H9 (cell line): ENCODE measurements around the gene IFT25. TPM values are rescaled to one million over a fixed set of nuclear protein-coding genes. Genes with fewer than 3 reads are reported as not detected.

Experiments used
- DNase-seq: peaks from one replicate; pipeline ENCODE4 v3.0.0-alpha.2; 2017
- H2AFZ ChIP-seq: one replicate; pipeline ENCODE4 v1.6.1; 2013; ENCODE audit warnings: mild to moderate bottlenecking, low read length, control low read depth, moderate library complexity
- H2AK5ac ChIP-seq: 2 replicates; pipeline ENCODE4 v1.6.1; 2013; ENCODE audit warnings: low read length, control low read depth, mixed read lengths; ENCODE audit not compliant: insufficient read length
- H2BK120ac ChIP-seq: one replicate; pipeline ENCODE4 v1.6.1; 2013; ENCODE audit warnings: low read depth, mild to moderate bottlenecking, low read length, control low read depth, inconsistent platforms; ENCODE audit not compliant: poor library complexity, severe bottlenecking
- H2BK12ac ChIP-seq: 2 replicates; pipeline ENCODE4 v1.6.1; 2013; ENCODE audit warnings: low read length, control low read depth, mixed read lengths, low read depth; ENCODE audit not compliant: insufficient read length
- H2BK15ac ChIP-seq: 2 replicates; pipeline ENCODE4 v1.6.1; 2013; ENCODE audit warnings: low read depth, low read length, control low read depth
- H2BK20ac ChIP-seq: one replicate; pipeline ENCODE4 v1.6.1; 2013; ENCODE audit warnings: low read depth, mild to moderate bottlenecking, low read length, control low read depth, inconsistent platforms; ENCODE audit not compliant: poor library complexity, severe bottlenecking
- H2BK5ac ChIP-seq: 2 replicates; pipeline ENCODE4 v1.6.1; 2013; ENCODE audit warnings: low read length, control low read depth, mixed read lengths; ENCODE audit not compliant: insufficient read length
- H3K14ac ChIP-seq: 2 replicates; pipeline ENCODE4 v1.6.1; 2013; ENCODE audit warnings: low read length, control low read depth; ENCODE audit not compliant: insufficient read depth
- H3K18ac ChIP-seq: 2 replicates; pipeline ENCODE4 v1.6.1; 2013; ENCODE audit warnings: low read depth, mild to moderate bottlenecking, mixed read lengths, low read length, control low read depth; ENCODE audit not compliant: insufficient read length
- H3K23ac ChIP-seq: 2 replicates; pipeline ENCODE4 v1.6.1; 2013; ENCODE audit warnings: low read length, control low read depth, mixed read lengths, low read depth; ENCODE audit not compliant: insufficient read length
- H3K23me2 ChIP-seq: 2 replicates; pipeline ENCODE4 v1.6.1; 2013; ENCODE audit warnings: low read depth, mild to moderate bottlenecking, mixed read lengths, low read length, control low read depth; ENCODE audit not compliant: insufficient read length, poor library complexity, severe bottlenecking
- H3K27ac ChIP-seq: 2 replicates; pipeline ENCODE4 v1.5.1; 2013; ENCODE audit warnings: low read length, control low read depth, mixed read lengths, low read depth; ENCODE audit not compliant: insufficient read length
- H3K27me3 ChIP-seq: 2 replicates; pipeline ENCODE4 v1.6.1; 2013; ENCODE audit warnings: low read length, control low read depth, inconsistent platforms; ENCODE audit not compliant: insufficient read depth
- H3K4ac ChIP-seq: 2 replicates; pipeline ENCODE4 v1.6.1; 2013; ENCODE audit warnings: low read depth, mild to moderate bottlenecking, control low read depth, inconsistent platforms, low read length, moderate library complexity
- H3K4me1 ChIP-seq: 2 replicates; pipeline ENCODE4 v1.6.1; 2013; ENCODE audit warnings: low read length, control low read depth, inconsistent platforms; ENCODE audit not compliant: insufficient read depth
- H3K4me2 ChIP-seq: 2 replicates; pipeline ENCODE4 v1.6.1; 2013; ENCODE audit warnings: low read length, control low read depth, mixed read lengths; ENCODE audit not compliant: insufficient read length, insufficient read depth
- H3K56ac ChIP-seq: 2 replicates; pipeline ENCODE4 v1.6.1; 2013; ENCODE audit warnings: low read depth, mild to moderate bottlenecking, mixed read lengths, low read length, control low read depth; ENCODE audit not compliant: insufficient read length
- H3K79me1 ChIP-seq: 2 replicates; pipeline ENCODE4 v1.6.1; 2013; ENCODE audit warnings: low read depth, mild to moderate bottlenecking, moderate library complexity, low read length, control low read depth, inconsistent platforms; ENCODE audit not compliant: insufficient read depth, poor library complexity, severe bottlenecking
- H3K79me2 ChIP-seq: 2 replicates; pipeline ENCODE4 v1.6.1; 2013; ENCODE audit warnings: low read length, control low read depth, inconsistent platforms; ENCODE audit not compliant: insufficient read depth
- H3K9ac ChIP-seq: 2 replicates; pipeline ENCODE4 v1.6.1; 2013; ENCODE audit warnings: low read length, control low read depth, mixed read lengths; ENCODE audit not compliant: insufficient read length; ENCODE audit errors: extremely low read depth
- H3K9me3 ChIP-seq: one replicate; pipeline ENCODE4 v1.6.1; 2013; ENCODE audit warnings: low read depth, low read length, inconsistent platforms; ENCODE audit not compliant: control insufficient read depth
- H3T11ph ChIP-seq: one replicate; pipeline ENCODE4 v1.6.1; 2013; ENCODE audit warnings: mild to moderate bottlenecking, low read length, control low read depth, inconsistent platforms
- H4K20me1 ChIP-seq: one replicate; pipeline ENCODE4 v1.6.1; 2013; ENCODE audit not compliant: control insufficient read depth, insufficient read length, insufficient read depth
- H4K5ac ChIP-seq: 2 replicates; pipeline ENCODE4 v1.6.1; 2013; ENCODE audit warnings: low read depth, mild to moderate bottlenecking, mixed read lengths, low read length, control low read depth; ENCODE audit not compliant: insufficient read length
- H4K8ac ChIP-seq: replicated peaks from 2 replicates; pipeline ENCODE4 v1.6.1; 2013; ENCODE audit warnings: low read length, control low read depth, mixed read lengths, low read depth; ENCODE audit not compliant: insufficient read length
- H4K91ac ChIP-seq: 2 replicates; pipeline ENCODE4 v1.6.1; 2013; ENCODE audit warnings: low read depth, mild to moderate bottlenecking, moderate library complexity, mixed read lengths, low read length, control low read depth; ENCODE audit not compliant: insufficient read length
- H3K27ac Mint-ChIP-seq, 3 experiments: 2 replicates in 2 of 3; 3 replicates in 1 of 3; pipeline ENCODE4 v1.8.0; 2020 to 2021; ENCODE audit warnings: mixed read lengths in 3 of 3, mild to moderate bottlenecking in 1 of 3, moderate library complexity in 1 of 3
- H3K27me3 Mint-ChIP-seq: 2 replicates; pipeline ENCODE4 v1.8.0; 2021; ENCODE audit warnings: low read depth, mild to moderate bottlenecking, moderate library complexity, mixed read lengths
- H3K36me3 Mint-ChIP-seq, 3 experiments: 2 replicates in 2 of 3; 3 replicates in 1 of 3; pipeline ENCODE4 v1.8.0; 2020 to 2021; ENCODE audit warnings: low read depth in 3 of 3, mixed read lengths in 3 of 3; ENCODE audit not compliant: insufficient read depth in 1 of 3
- H3K4me1 Mint-ChIP-seq, 2 experiments: 2 replicates each; pipeline ENCODE4 v1.8.0; 2020; ENCODE audit warnings: mixed read lengths in 2 of 2
- H3K4me3 Mint-ChIP-seq, 2 experiments: 2 replicates in 1 of 2; 3 replicates in 1 of 2; pipeline ENCODE4 v1.8.0; 2020 to 2021; ENCODE audit warnings: mild to moderate bottlenecking in 2 of 2, mixed read lengths in 2 of 2, moderate library complexity in 1 of 2
- H3K9me3 Mint-ChIP-seq, 2 experiments: 2 replicates in 1 of 2; 3 replicates in 1 of 2; pipeline ENCODE4 v1.8.0; 2020; ENCODE audit warnings: mild to moderate bottlenecking in 2 of 2, mixed read lengths in 2 of 2, moderate library complexity in 1 of 2
- whole genome bisulfite sequencing: extraction: QIAGEN DNeasy Blood & Tissue Kit; methylation state at CpG from one replicate; pipeline ENCODE4 v1.1.7; 2013; ENCODE audit warnings: missing lambda C conversion rate, low lambda C conversion rate, mixed read lengths; ENCODE audit not compliant: insufficient read length; ENCODE audit errors: extremely low coverage; 5-methylcytosine and 5-hydroxymethylcytosine counted together
- total RNA-seq: library from RNA; stranded (reverse); gene quantifications from 2 replicates; pipeline ENCODE4 v1.2.1, GENCODE V29; 2021
- TF ChIP-seq, protein P1 (sequence below): fragments of 200-600 bp; sonication (generic); conservative IDR thresholded peaks from 3 replicates; pipeline ENCODE4 v1.8.0; 2021; ENCODE audit warnings: antibody characterized with exemption, mild to moderate bottlenecking

Gene IFT25
- total RNA-seq, 1 experiment from 2014 or later: 36.8 TPM

DNA sequence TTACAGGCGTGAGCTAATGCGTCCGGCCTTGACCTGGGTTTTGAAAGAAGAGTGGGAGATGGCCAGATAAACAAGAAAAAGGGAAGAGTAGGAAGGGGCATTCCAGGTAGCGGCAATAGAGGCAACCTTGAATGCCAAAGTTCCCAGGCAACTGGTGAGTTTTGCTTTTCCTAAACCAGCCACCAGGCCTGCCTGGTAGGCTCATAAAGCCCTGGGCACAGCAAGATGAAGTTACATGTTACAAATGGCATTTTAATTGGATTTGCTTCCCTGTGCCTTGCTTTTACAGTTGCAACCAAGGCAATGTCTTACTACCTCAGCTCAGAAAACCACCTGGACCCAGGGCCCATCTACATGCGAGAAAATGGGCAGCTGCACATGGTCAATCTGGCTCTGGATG is 6.2 kb upstream of the IFT25 start:
- peaks cover 5% of the 10 kb centered on the region for H3K4me1 ChIP-seq
- H3K27ac ChIP-seq: no peak overlapping the region
- H3K9ac ChIP-seq: no peak overlapping the region
- no peak overlapping the region for H2AFZ ChIP-seq
- TF ChIP-seq, protein P1, sequence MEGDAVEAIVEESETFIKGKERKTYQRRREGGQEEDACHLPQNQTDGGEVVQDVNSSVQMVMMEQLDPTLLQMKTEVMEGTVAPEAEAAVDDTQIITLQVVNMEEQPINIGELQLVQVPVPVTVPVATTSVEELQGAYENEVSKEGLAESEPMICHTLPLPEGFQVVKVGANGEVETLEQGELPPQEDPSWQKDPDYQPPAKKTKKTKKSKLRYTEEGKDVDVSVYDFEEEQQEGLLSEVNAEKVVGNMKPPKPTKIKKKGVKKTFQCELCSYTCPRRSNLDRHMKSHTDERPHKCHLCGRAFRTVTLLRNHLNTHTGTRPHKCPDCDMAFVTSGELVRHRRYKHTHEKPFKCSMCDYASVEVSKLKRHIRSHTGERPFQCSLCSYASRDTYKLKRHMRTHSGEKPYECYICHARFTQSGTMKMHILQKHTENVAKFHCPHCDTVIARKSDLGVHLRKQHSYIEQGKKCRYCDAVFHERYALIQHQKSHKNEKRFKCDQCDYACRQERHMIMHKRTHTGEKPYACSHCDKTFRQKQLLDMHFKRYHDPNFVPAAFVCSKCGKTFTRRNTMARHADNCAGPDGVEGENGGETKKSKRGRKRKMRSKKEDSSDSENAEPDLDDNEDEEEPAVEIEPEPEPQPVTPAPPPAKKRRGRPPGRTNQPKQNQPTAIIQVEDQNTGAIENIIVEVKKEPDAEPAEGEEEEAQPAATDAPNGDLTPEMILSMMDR: no peak
- H3K79me1 ChIP-seq: no peaks in the 10 kb centered on the region
- H3T11ph ChIP-seq: no peak overlapping the region
- no peaks in the 10 kb centered on the region; the same call in 1 of the 2 replicates for H3K79me2 ChIP-seq
- H3K56ac ChIP-seq: no peak overlapping the region
- no peak overlapping the region for H3K4ac ChIP-seq
- H3K4me3 Mint-ChIP-seq: no peak overlapping the region
- H3K23ac ChIP-seq: no peak overlapping the region
- H3K4me1 Mint-ChIP-seq: peaks cover 47 to 49% of the 10 kb centered on the region in 2 experiments
- no CpG with 5 or more reads among the region's 5 CpGs for WGBS
- peaks cover 8 to 45% (median 33%) of the 10 kb centered on the region in 3 experiments for H3K36me3 Mint-ChIP-seq
- H3K18ac ChIP-seq: no peak overlapping the region
- no peak for DNase-seq
- H4K8ac ChIP-seq: no peak overlapping the region
- H3K9me3 ChIP-seq: no peaks in the 10 kb centered on the region
- H3K14ac ChIP-seq: no peak overlapping the region
- no peak overlapping the region for H4K91ac ChIP-seq
- no peaks in the 10 kb centered on the region for H3K27me3 ChIP-seq
- no peaks in the 10 kb centered on the region; the same call in none of the 2 replicates for H3K27me3 Mint-ChIP-seq
- no peaks in the 10 kb centered on the region for H4K20me1 ChIP-seq
- no peak overlapping the region for H3K4me2 ChIP-seq
- no peaks in the 10 kb centered on the region for H3K9me3 Mint-ChIP-seq
- no peak overlapping the region for H2AK5ac ChIP-seq
- H4K5ac ChIP-seq: no peak overlapping the region
- no peak overlapping the region for H2BK5ac ChIP-seq
- H2BK12ac ChIP-seq: no peak overlapping the region
- H2BK120ac ChIP-seq: no peak overlapping the region
- no peak overlapping the region for H2BK20ac ChIP-seq
- peaks cover 5% of the 10 kb centered on the region for H3K23me2 ChIP-seq
- no peak overlapping the region for H2BK15ac ChIP-seq
- peak overlapping the region; percentile 65 to 92 (median 68); a peak in 4 of 7 replicates for H3K27ac Mint-ChIP-seq
